HG02884 (cell line): Measurements from ENCODE around the gene FGF12.
"Not testable (repeated sequence)": the region's sequence is repeated elsewhere in the genome, so short reads cannot be mapped to it uniquely, and the experiment has no call there.

Experiments used
- ATAC-seq: cut with Tn5 transposase; IDR thresholded peaks from one replicate; pipeline ENCODE4 v1.9.1; 2021; ENCODE audit warnings: mild to moderate bottlenecking, moderate library complexity; ENCODE audit not compliant: unreplicated experiment

FGF12 gene

DNA sequence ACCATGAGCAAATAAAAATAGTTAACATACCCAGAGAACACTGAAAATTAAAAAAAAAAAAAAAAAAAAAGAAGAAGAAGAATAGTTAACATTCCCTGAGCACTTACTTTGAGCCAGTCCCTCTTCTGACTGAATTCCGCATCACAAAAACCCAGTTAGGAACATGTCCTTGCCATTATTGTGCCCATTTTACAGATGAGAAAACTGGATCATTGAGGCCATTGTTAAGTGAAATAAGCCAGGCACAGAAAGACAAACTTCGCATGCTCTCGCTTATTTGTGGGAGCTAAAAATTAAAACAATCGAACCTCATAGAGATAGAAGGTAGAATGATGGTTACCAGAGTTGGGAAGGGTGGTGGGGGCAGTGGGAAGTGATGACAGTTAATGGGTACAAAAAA lies 119.5 kb downstream of the FGF12 start:
- ATAC-seq = no peak

DNA sequence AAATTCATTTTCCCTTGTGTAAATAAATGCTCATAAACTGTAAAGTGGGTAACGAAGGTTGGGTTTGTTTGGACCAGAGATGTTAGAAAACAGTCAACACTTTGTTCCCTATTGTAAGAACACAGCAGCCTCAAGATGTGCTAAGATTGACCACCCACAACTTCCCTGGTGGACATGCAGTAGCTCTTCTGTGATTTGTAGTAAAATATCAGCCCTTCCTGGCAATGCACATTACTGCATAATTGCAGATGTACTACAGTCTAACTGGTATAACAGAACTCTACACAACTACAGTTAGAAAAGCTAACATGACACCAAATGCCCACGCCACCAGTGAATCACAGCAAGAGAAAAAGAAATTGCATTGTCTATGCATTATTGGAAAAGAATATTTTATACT lies 129.4 kb downstream of the FGF12 start:
- ATAC-seq = no peak

DNA sequence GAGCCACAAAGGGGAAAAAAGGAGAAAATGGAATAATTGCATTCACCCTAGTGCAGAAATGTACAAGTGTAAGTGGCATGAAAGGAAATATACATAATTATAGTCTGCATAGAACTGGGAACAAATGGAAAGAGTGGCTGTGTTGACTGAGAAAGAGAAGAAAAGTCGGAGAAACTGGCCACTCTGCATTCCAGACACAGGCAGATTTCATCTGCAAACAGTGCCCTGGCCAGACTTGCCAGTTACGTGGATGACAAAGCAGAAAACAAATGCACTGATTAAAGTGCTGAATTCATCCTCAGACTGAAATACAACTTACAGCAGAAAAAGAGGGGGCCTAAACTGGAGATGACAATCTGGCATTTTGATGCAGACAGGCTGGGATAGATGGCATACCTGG lies 129.8 kb downstream of the FGF12 start:
- no peak for ATAC-seq

DNA sequence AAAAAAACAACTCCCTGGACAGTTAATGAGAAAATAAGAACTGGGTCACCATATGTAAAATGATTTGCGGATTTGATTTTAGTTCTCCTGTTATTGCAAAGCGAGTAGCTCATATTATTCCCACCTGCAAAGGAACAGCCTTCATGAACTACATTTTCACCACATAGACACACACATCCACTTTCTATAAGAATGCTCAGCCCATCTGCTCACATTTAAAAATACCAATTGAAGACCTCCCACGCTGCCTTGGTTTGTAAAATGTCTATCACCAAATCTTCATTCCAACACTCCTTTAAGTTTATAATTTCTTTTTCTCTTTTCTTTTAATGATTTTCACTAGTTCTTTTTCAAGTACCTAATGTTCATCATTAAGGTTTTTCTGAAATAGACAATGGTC lies 148.6 kb downstream of the FGF12 start:
- ATAC-seq = no peak

DNA sequence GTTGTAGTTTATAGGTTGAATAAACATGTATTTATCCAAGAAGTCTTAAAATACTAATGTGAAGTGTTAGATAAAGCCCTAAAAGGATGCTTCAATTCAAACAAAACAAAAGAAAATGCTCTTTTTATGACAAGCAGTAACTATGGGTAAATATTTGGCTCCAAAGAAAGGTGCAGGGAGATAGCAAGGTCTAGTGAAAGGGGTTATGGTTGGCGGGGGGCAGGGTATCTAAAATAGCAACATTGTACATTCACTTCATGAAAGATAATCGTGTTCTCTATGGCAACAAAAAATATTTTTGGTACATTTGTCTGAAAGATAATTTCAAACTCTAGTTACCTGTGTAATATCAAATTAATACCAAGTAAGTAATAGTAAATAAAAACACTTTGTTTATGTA lies 149.5 kb downstream of the FGF12 start:
- ATAC-seq = no peak

DNA sequence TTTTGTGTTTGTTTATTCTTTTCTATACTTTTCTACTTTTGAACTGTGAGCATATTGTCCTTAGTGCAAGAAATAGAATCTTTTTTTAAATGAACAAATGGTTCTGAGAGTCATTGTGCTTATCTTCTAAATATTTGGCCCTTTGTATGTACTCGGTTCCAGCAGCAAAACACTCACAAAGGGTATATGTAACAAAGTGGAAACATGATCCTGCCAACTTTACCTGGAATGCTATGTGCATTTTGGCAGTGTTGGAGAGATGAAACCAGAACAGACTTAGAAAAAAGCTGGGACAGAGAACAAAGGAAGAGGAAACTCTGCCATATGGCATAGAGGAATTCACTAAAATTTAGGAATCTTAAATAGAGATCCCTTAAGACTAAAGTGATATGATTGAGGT lies 150.1 kb downstream of the FGF12 start:
- ATAC-seq = no peak

DNA sequence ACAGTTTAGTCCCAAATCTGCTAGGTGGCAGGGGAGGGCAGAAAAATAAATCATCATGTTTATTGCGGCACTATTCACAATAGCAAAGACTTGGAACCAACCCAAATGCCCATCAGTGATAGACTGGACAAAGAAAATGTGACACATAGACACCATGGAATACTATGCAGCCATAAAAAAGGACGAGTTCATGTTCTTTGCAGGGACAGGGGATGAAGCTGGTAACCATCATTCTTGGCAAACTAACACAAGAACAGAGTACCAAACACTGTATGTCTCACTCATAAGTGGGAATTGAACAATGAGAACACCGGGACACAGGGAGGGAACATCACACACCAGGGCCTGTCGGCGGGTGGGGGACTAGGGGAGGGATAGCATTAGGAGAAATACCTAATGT lies 150.6 kb downstream of the FGF12 start:
- not testable (repeated sequence) for ATAC-seq

DNA sequence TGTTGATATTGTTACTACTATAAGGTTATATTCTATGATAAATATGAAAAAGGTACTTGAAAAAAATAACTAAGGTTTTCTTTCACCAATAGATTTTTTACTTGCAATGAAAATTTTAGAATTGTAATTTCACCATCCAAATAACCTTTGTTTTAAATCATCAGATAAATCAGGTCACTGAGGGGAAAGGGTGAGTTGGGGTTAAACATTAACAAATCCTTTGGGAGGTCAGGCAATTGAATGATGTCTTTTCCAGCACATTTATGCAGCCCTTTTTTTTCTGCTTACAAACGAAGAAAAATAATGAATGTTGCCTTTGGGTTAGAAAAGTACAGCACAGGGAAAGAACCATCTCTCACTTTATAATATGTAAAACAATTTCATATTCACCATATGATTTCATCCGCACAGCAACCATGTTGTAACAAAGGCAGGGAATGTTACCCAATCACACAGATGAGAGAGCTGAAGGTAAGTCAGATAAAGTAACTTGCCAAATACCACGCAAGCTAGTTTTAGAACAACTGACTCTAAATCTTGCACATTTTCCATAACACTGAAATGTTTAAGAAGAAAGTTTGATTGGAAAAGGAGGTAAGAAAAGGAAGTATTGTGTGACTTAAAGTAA lies 151.3 kb downstream of the FGF12 start:
- ATAC-seq = no peak

DNA sequence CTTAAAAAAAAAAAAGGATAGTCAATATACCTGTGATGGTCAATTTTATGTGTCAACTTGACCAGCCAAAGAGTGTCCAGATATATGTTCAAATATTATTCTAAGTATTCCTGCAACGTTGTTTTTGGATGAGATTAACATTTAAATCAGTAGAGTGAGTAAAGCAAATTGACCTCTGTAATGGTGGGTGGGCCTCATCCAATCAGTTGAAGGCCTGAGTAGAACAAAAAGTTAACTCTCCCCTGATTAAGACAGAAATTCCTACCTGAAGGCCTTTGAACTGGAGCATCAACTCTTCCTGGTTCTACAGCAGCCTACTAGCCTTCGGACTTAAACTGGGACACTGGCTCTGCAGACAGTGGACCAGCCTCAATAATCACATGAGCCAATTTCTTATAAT lies 154.1 kb downstream of the FGF12 start:
- no peak for ATAC-seq

DNA sequence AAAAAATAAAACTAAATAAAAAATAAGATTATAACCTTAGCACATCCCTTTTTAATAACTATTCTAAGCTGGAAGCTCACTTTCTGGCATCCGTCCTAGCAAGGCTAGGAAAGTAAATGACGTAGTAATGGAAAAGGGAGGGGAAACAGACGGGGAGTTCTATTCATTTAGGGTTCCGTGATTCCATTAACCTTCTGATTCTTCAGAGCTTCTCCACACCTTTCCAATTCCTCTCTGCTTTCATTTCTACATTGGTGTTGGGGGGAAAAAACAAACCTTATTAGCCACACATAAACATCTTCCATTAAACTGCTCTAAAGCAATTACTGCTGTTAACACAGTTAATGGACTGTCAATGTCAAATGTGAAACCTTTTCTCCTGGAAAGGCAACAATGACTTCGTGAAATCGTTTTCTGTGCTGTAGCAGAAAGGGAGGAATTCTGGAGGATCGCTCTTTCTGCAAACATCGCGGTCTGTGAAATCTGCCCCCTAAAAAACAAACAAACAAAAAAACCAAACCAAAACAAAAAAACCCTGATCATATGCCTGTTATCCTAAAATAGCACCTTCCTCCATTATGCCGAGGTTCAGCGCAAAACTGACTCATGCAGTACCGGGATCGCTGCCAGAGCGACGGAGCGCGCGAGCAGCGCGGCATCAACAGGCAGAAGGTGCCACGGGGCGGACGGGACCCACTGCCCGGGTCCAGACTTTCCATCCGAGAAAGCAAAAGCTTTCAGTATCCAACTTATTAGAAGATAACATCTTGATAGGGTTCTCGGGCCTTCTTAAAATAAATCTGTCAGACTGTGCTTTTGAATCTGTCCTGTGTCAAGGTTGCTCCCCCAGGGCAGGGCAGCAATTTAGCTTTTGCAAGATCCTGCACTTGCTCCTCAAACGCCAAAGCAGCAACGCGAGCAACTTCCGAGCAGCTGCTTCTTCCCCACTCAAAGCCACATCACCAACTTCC lies 156.2 kb downstream of the FGF12 start:
- ATAC-seq = no peak

DNA sequence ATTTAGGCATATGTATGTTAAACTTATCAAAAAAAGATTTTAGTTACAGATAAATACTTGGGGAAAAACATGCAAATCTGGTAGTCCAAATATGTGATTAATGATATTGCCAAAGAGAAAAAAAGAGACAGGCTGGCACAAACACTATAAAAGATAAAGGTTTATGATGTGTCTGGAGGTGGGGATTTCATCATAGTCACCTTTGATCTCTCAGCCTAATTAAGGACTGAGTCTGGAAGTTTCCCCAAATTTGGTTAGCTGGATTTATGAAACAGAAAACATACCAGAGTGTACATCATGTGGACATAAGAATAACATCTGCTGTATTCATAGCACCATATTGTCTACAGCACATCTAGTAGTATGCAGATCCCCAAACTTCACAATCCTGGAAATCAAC lies 157.0 kb downstream of the FGF12 start:
- ATAC-seq = no peak

DNA sequence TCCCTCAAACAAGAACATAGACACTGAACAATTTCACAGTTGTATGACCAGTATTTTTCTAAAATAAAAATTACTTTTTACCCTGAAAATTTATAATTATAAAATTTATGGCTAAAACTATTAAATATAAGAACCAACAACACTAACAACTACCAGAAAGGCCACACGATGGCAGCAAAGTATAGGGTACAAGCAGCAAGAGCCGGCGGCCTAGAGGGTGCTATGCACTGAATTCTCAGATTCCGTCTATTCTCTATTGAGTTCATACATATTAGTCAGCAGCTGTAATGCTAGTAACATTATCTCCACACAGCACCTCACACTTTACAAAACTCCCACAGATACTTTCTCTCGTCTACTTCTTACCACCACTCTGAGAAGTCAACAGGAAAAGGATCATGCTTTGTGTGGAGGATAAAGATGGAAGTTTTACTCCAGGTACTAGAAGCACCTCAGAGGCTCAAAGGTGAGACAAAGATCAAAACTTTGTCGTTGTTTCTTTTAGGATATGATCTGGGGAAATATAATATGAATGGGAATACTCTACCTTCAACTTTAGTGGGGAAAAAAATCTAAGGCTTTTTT lies 160.5 kb downstream of the FGF12 start:
- ATAC-seq = peak; percentile 89

DNA sequence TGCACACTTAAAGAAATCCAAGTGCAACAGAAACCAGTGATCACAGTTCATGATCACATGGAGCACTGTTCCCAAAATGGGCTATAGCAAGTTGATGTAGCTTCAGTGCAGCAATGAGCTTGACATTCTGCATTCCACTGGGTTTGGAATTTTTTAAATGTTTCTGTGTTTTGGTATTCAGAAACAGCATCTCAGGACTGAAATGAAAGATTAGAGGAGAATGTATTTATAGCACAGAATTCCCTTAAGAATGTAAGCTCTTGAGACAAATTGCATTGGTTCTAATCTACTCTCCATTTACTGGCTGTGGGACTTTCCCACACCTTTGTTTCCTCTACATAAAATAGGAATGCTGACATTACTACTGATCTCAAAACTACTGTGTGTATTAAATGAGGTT lies 162.7 kb downstream of the FGF12 start:
- no peak for ATAC-seq

DNA sequence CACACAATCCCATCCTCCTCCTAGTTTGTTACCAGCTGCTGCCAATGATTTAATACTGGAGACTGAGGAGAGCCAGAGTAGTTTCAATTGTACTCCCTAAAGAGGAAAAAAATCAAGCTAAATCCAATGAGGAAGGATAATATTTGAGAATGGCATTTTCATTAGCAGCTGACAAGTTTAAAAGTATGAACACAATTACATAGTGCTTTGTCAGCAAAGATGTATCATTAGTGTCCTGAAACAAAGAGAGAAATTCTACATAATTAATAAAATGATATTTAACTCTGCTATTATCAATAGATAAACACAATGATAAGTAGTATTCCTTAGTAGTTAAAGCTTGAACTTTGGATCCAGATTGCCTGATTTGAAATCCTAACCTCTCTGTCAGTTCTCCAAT lies 163.9 kb downstream of the FGF12 start:
- no peak for ATAC-seq

DNA sequence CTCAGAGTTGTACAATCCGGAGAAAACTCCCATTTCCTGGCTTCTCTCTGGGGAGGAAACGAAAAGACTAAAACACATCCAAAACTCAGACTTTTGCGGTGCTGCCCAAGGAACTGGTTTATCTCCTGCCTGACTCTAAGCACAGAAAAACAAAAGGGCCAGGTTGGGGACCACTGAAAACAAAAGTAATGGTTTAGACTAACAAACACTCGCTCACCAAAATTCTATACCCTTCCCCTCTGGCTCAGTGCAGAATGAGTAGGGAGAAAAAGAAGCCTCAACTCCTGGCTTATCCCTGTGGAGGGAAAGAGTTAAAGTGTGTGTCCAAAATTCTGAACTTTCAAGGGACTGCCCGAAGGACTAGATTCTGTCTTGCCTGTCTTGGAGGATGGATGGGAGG lies 173.6 kb downstream of the FGF12 start:
- no peak for ATAC-seq

DNA sequence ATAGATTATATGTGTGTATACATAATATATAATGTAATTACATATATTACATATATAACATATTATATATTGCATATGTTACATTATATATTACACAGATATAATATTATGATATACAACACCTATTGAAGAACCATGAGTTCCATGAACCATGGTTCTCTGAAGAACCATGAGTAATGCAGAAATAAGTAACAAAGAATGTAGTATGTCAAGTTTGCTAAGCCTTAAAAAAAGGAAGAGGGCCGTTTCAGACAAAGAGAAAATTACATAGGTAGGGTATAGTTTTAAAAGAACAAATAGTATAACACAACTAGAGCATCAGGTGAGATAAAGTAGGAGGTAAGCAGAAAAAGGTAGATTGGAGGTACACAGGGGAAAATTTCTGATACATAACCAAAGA lies 177.0 kb downstream of the FGF12 start:
- no peak for ATAC-seq

DNA sequence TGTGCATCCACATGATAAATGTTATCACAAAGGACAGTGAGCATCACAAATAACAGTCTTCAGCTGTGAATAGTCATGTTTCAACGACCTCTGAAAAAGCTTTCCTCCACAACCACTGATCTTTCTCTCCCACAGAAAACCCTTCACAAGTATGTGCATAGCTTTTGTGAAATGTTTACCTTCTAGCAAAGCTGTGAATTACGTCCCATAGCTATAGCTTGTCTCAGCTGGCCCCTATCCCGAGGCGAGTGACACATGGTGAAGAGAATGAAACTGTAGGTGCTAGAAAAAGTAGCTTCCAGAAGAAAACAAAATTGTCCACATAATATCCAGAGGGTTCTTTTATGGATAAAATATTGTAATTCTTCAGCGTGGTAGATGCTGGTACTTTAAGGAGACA lies 182.0 kb downstream of the FGF12 start:
- ATAC-seq = no peak

DNA sequence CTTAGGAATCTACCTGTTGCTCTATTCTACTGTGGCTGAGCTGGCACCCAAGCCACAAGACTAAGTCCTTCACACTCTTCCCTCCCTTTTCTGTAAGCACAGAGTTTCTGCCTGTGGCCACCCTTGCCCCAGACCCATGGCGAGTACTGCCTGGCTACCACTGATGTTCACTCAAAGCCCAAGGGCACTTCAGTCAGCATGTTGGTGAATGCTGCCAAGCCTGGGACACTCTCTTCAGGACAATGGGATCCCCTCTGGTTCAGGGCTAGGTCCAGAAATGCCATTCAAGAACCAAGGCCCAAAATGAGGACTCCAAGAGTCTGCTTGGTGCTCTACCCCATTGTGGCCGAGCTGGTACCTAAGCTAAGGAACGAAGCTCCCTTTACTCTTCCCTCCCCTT lies 184.2 kb downstream of the FGF12 start:
- no peak for ATAC-seq

DNA sequence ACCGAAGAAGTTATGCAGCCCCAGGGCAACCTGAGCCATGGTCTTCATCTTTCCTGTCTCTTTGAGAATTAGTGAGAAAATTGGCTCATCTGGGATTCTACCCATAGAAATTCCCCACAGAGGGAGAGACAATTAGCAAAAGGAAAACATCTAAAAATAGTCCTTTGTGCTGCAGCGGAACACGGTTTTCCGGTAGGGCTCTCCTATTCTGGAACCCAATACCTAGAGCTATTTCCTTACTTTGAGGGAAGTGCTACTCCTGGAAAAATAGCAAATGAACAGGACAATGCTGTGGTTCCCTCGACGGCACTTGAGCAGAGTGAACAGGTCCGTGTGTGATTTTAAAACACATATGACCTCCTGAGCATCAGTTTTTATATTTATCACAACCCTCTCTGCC lies 210.5 kb downstream of the FGF12 start:
- ATAC-seq = no peak

DNA sequence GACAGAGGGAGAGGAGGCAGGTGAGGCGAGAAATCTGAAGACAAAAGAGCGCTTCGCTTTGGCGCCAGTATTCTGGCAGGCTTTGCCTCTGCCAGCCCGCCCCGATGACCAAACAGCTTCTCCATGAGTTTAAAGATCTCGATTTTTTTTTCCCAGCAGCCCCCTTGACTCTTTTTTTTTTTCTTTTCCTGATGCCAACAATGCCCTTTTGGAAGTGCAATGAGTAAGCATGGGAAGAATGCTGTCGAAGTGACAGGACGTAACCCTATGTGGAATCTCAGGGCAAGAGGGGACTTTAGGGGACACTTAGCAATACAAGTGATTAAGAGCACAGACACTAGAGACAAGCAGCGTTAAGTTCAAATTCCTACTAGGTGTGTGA lies 211.7 kb downstream of the FGF12 start:
- ATAC-seq = no peak

DNA sequence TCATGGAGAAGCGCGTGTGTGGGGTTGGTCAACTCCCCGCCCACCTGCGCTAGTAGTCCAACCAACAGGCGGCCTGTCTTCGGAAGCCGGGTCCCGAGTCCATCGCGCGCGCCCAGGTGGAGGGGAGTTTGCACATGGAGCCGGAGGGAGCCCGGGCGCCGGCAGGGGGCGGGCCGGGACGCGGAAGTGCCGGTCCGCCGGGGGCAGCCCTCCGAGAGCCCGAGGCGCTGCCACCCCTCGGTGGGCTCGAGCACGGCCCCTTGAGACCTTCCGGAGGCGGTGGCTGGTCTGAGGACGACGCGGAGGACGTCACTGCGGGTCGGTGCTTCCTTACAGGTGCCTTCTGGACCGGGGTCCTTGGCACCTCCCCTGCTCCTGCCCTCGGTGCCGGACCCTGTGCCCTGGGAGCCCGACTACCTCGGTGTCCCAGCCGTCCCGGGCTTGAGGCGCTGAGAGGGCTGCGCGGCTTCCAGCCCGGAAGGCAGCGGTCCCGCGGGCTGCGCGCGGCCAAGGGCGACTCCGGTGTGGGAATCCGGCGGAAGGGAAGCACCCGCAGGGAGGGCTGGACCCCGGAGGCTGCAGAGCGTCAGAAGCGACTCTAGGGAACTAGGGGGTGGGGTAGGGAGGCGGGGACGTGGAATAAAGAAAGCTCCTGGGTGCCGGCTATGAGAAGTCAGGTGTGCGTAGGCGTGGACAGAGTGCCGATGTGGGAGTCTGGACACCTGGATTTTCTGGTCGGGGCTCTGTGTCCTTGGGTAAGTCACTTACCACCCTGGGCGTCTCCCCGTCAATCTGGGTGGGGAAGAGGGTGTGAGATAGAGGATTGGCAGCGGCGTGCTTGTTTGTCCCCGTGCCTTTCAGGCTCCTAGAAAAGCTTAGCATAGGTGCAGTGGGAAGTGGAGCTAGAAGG lies 212.3 kb downstream of the FGF12 start:
- ATAC-seq = no peak
